Stimulated activated CD8-positive, alpha-beta memory T cell treated with anti-CD3 and anti-CD28 coated beads, Interleukin-7, amount 100 ng/mL, for 48 hours (primary cell): Measurements from ENCODE around the gene NMRK1.

Experiments
- DNase-seq, 2 donors: peaks; one replicate each; pipeline ENCODE4 v3.0.0-alpha.2; 2020; ENCODE audit warnings: low read depth in 1 of 2; ENCODE audit errors: extremely low read depth in 1 of 2

Gene NMRK1

GRCh38 chr9:75102177-75102790, 14.3 kb upstream of the NMRK1 start:
- DNase-seq, result no peak

DNA sequence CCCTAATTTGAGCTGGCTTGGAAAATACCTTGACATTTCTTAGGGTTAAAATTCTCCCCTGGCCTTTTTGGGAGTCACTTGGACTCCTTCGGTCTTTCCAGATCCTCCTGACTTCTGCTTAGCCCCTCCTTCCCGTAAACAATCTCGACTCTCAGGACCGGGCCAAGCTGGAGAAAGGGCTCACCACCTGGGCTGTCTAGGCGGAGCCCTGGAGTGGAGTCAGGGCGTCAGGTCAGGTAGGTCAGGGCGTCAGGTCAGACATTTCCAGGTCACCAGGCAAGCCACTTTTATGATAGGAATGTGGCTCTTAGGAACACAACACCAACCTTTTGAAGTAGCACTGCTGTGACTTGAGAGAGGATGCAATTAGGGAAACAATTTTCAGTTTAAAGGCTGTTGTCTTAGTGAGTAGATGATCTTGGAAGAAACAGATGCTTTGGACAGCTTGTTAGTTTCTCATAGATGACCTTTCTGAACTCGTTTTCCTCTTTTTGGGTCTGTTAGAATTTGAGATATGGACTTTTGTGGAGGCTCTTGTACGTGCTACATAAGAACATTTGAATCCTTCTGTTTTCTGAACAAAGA, 13.1 kb upstream of the NMRK1 start:
- DNase-seq, result no peak

DNA sequence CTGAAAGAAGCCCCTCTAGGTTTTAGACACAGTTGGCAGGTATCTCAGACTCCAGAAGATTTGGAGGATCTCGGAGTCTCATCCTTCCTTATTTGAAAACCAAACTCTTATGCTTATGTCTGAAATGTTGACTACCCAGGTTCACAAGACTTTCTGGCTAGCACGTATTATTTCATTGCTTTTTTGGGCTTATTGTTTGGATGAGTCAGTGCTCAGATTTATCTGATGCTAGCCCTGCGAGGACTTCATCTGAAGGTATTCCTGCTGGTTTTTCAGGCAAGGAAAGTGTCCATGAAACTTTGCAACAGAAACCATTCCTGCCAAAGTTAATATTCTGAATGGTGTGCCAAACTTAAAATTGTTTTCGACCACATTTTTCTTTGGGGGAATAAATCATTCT, 8.8 kb upstream of the NMRK1 start:
- no peak for DNase-seq

DNA sequence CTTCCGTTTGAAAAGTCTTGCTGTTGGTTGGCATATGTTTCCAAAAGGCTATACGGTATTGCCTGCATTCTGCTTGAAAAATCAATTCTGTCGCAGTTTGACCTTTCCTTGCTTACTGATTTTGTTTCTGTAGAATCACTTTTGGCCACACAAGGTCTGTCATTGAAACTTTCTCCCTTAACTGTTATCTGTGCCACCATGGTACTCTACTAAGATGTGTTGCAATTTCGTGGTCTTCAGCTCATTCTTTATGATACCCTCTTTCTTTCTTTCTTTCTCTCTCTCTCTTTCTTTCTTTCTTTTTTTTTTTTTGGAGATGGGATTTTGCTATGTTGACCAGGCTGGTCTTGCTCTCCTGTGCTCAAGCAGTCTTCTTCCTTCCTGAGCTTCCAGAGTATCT, 4.8 kb upstream of the NMRK1 start:
- DNase-seq, result no peak

DNA sequence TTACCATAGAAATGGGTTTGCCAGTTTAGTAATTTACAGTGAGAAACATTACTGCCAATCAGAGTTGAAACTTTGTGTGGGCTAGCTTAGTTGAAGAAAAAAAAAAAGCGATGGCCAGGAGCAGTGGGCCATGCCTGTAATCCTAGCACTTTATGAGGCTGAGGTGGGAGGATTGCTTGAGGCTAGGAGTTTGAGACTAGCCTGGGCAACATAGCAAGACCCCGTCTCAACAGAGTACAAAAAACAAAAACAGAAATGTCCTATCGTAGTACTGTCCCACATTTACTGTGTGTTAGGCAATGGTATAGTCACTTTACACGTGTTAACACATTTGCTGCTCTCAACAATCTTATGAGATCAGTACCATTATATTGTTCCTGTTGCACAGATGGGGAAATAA, 2.6 kb upstream of the NMRK1 start:
- no peak for DNase-seq

DNA sequence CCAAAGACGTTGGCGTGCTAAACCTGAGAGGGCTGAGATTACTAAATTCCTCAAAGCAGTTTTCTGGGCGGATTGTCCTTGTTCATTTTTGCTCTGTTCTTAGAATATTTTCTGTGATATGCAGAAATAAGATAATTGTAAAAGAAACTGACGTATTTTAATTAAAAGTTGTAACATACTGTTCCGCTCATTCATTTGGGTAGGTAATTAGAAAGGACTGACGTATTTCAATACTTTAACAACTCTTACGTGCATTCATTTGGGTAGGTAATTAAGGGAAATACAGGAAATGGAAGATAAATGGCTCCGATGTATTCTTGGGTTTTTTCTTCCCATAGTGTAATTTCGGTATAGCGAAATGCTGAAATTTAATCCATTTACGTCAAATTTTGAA, 1.4 kb upstream of the NMRK1 start:
- DNase-seq, result no peak

- peak in 1 of 2 donors; percentile 38 for DNase-seq
These were observed 854 bp upstream of the NMRK1 start for GRCh38 chr9:75088646-75089372.

- no peak for DNase-seq
These were observed 599 bp downstream of the NMRK1 start for GRCh38 chr9:75087289-75087823.

GRCh38 chr9:75086541-75087288, 1.2 kb downstream of the NMRK1 start:
- DNase-seq, result no peak

DNA sequence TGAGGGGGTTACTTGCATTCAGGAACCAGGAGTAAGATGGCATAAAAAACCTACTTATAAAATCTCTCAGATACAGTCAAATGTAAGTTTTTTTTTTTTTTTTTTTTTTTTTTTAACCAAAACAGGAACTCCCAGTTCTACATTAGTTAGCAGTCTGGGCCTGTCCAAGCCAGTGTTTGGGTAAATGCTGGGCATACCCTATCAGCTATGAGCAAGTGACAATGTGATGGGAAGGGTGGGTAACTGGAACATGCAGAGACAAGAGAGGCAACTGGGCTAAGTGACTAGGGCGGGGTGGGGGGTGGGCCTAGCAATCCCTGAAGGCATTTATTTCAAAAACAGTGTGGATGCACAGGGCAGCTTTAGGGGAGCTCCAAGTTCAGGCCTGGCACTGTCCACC, 2.3 kb downstream of the NMRK1 start:
- DNase-seq, result no peak

DNA sequence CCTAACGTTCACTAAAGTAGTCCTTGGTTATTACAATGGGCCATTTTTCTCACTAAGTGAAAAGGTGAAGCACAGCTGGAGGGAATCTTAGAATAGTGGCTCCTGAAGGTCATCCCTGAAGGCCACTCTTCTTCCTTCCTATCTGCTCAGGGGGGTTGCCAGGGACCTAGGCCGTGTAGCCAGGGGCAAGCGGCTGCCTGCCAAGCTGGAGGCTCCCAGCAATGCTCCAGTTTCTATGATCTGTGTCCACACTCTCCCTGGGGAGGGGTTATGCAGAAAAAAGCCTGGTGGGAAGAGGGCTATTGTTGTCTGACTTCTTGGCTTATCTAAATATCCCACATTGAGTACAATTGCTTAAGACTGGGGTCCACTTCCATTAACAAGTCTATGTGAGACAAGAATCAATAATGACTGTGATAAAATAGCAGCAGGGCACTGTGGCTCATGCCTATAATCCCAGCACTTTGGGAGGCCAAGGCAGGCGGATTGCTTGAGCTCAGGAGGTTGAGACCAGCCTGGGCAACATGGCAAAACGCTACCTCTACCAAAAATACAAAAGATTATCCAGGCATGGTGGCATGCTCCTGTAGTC, 3.8 kb downstream of the NMRK1 start:
- no peak for DNase-seq

DNA sequence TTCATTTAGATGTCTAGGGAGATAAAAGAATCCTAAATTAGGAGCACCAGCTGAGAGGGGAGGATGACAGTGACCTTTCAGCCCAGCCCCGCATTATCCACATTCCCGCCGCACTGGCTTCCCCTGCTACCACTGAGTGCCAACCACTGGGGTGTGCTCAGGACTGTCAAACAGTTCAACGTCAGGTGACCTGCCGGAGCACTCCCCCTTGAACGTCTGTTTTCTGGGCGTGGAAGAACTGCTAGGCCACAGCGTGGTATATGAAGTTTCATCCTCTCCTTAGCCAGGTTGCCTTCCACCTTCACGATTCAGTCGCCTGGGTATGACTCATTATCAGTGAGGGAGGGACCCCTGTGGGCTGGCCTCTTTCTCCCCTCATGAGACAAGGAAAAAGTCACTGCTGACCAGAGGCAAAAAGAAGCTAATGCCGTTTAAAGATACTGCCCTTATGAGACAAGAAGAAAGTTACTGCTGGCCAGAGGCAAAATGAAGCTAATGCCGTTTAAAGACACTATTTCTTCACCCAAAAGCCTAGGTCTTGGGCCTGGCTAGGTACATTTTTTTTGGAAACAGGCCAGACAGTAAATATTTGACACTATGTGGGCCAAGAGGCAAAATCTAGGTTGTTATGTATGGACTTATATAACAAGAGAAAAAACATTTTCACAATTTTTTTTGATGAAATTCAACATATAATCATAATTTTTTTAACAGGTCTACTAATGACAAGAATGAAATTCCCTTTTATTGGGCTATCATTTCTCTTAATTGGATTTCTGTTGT, 4.6 kb downstream of the NMRK1 start:
- DNase-seq, result no peak

GRCh38 chr9:75081632-75082031, 6.3 kb downstream of the NMRK1 start:
- DNase-seq, result no peak

DNA sequence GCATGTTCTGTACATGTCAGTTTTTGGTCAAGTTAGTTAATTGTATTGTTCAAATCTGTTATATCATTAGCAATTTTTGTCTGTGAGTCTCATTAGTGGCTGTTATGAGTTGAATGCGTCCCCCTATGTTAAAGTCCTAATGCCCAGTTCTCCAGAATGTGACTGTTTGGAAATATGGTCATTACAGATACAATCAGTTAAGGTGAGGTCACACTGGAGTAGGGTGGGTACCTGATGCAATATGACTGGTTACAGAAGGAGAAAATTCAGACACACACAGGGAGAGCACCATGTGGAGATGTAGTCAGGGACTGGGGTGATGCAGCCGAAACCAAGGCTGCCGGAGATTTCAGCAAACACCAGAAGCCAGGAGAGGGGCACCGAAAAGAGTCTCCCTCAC, 15.1 kb downstream of the NMRK1 start:
- no peak for DNase-seq

- peak in 1 of 2 donors; percentile 59 for DNase-seq
These were observed 16.3 kb downstream of the NMRK1 start for GRCh38 chr9:75071530-75072122.

GRCh38 chr9:75069171-75069570, 18.8 kb downstream of the NMRK1 start:
- DNase-seq, result no peak

DNA sequence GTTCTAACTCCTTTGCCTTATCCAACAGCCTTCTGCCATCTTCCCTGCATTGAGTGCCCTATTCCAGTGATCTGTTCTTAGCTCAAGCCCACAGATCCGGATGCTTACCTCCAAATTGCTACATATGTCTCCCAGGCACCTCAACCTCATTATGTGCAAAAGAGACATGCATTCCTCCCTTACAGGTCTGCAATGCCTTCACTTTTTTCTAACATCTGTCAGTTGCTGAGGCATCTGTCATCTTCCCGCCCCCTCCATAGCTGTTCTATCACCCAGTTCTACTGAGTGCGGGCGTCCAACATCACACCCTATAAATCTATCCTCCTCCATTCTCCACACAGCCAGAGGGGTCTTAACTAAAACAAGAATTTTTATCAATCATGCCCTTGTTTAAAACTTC, 20.1 kb downstream of the NMRK1 start:
- no peak for DNase-seq

DNA sequence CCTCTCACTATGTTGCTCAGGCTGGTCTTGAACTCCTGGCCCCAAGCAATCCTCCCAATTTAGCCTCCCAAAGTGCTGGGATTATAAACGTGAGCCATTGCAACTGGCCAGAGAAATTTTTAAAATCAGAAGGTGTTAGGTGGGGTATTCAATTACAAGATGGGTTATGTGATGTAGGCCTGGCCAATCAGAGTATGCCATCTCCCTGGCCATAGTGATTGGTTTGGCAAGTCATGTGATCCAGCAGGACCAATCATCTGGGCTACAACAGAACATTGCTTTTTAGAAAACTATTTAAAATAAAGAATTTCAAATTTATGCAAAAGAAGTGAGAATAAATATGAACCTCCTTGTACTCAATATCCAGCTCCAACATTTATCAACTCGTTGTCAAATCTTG, 22.4 kb downstream of the NMRK1 start:
- DNase-seq, result no peak

DNA sequence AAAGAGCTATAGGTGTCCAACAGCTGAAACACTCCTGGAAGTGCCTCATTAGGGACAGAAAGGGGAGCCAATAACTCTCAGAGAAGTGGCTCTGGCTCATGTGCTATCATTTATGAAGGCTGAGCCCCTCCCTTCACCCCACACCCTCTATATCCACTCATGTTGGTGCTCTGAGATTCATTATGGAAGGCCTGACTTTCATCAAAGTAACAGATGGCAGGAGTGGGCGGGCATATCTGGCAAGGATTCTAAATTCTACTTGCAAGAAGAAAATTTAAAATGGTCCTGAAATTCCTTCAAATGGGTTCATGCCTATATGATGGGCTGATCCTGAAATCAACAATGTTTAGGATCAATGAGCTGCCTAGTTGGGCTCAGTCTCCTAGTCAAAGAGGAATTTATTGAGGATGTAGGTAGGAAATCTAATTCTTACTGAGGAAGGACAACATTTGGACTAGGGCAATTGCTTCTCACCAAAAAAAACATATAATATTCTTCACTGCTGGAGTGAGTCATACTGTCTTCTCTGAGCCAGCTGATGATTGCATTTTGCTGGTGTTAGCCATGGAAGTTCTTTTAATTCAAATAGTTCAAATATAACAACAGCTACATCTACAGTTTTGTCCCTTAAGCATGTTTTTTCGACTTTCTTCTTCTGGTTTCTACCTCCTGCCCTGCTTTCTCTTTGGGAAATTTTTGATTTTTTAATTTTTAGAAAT, 23.5 kb downstream of the NMRK1 start:
- DNase-seq, result no peak
